Breast epithelium (tissue), 4 donors: ENCODE measurements around the gene EXOG. TPM values are rescaled to one million over a fixed set of nuclear protein-coding genes. Genes with fewer than 3 reads are reported as not detected.

Experiments used
- DNase-seq, 2 donors: peaks; one replicate each; pipeline ENCODE4 v3.0.0-alpha.2; 2019; ENCODE audit warnings: low spot score in 2 of 2
- H3K27ac ChIP-seq, 2 donors: fragments of 200-600 bp; sonication (generic) in 1 of 2; one replicate each; pipeline ENCODE4 v1.5.1; 2016 to 2019; ENCODE audit warnings: mild to moderate bottlenecking in 1 of 2
- H3K27me3 ChIP-seq, 2 donors: fragments of 200-600 bp; sonication (generic) in 1 of 2; one replicate each; pipeline versions ENCODE4 v1.5.1 to v1.6.0; 2017 to 2019; ENCODE audit warnings: control low read depth in 1 of 2, mild to moderate bottlenecking in 1 of 2
- H3K36me3 ChIP-seq: fragments of 200-600 bp; one replicate; pipeline ENCODE4 v1.5.1; 2019
- H3K4me1 ChIP-seq, 2 donors: fragments of 200-600 bp; sonication (generic); one replicate each; pipeline ENCODE4 v1.5.1; 2016 to 2019; ENCODE audit warnings: control low read depth in 1 of 2
- H3K4me3 ChIP-seq, 3 donors: fragments of 200-600 bp; sonication (generic); 1 replicate in 2 of 3; 2 replicates in 1 of 3; pipeline ENCODE4 v1.5.1; 2016 to 2019; ENCODE audit warnings: mild to moderate bottlenecking in 3 of 3, moderate library complexity in 2 of 3
- H3K9me3 ChIP-seq, 2 donors: fragments of 200-600 bp; sonication (generic) in 1 of 2; one replicate each; pipeline ENCODE4 v1.5.1; 2016 to 2019; ENCODE audit warnings: control low read depth in 1 of 2
- CTCF ChIP-seq, 3 donors: fragments of 450-650 bp; IDR thresholded peaks; one replicate each; pipeline ENCODE4 v1.5.1; 2016 to 2017; ENCODE audit warnings: antibody characterized with exemption in 3 of 3, mild to moderate bottlenecking in 3 of 3, moderate library complexity in 3 of 3
- POLR2A ChIP-seq: fragments of 450-650 bp; IDR thresholded peaks from one replicate; pipeline ENCODE4 v1.6.1; 2016; ENCODE audit warnings: antibody characterized with exemption, mild to moderate bottlenecking, moderate library complexity
- POLR2AphosphoS5 ChIP-seq, 3 donors: sonication (generic); formaldehyde crosslinking; IDR thresholded peaks; one replicate each; pipeline ENCODE4 v1.6.1; 2017; ENCODE audit warnings: antibody characterized with exemption in 3 of 3
- intact Hi-C: fragments of 100-400 bp; cut with DNase I; formaldehyde crosslinking; loops from one replicate; pipeline ENCODE4 v1.15.1; 2023; ENCODE audit warnings: low total_unique reads
- total RNA-seq, 3 donors: library from RNA; depleted of rRNA; stranded (reverse); fragments of >200 nt; gene quantifications; one replicate each; pipeline ENCODE4 v1.1.0, GENCODE V29; 2016

The EXOG gene
- total RNA-seq, 3 donors from 2014 or later = 7.5 to 10.2 (median 8.8) TPM

GRCh38 chr3:38488949-38489348 lies 7.2 kb upstream of the EXOG start:
- Histone ChIP-seq H3K4me3 (no peak overlapping the region), H3K27ac (no peak overlapping the region), H3K9me3 (no peaks in the 10 kb centered on the region), H3K27me3 (no peaks in the 10 kb centered on the region), H3K4me1 (no peaks in the 10 kb centered on the region), H3K36me3 (no peaks in the 10 kb centered on the region)
- TF ChIP-seq CTCF (IDR thresholded peaks at IDR 0.05) (no peak), POLR2AphosphoS5 (IDR thresholded peaks at IDR 0.05) (no peak), POLR2A (no peak)
- intact Hi-C loops = no loop called here
- DNase-seq = no peak

GRCh38 chr3:38489766-38490165 lies 6.4 kb upstream of the EXOG start:
- Histone ChIP-seq H3K4me1 (no peaks in the 10 kb centered on the region), H3K27ac (no peak overlapping the region)
- intact Hi-C loops = no loop called here

GRCh38 chr3:38490281-38491030 lies 5.7 kb upstream of the EXOG start:
- intact Hi-C loops = no loop called here
- H3K27me3 ChIP-seq = no peaks in the 10 kb centered on the region
- H3K4me1 ChIP-seq = no peaks in the 10 kb centered on the region
- H3K4me3 ChIP-seq = no peak overlapping the region
- TF ChIP-seq POLR2A (no peak), POLR2AphosphoS5 (IDR thresholded peaks at IDR 0.05) (no peak), CTCF (IDR thresholded peaks at IDR 0.05) (no peak)
- H3K27ac ChIP-seq = no peak overlapping the region
- H3K36me3 ChIP-seq = no peaks in the 10 kb centered on the region
- DNase-seq = no peak
- no peaks in the 10 kb centered on the region for H3K9me3 ChIP-seq

More at GRCh38 chr3:38489766-38490165, 6.4 kb upstream of the EXOG start:
- no peaks in the 10 kb centered on the region for H3K27me3 ChIP-seq
- H3K9me3 ChIP-seq = no peaks in the 10 kb centered on the region
- H3K4me3 ChIP-seq = no peak overlapping the region
- no peaks in the 10 kb centered on the region for H3K36me3 ChIP-seq
- TF ChIP-seq POLR2A (no peak), CTCF (IDR thresholded peaks at IDR 0.05) (no peak), POLR2AphosphoS5 (IDR thresholded peaks at IDR 0.05) (no peak)
- DNase-seq = no peak

DNA sequence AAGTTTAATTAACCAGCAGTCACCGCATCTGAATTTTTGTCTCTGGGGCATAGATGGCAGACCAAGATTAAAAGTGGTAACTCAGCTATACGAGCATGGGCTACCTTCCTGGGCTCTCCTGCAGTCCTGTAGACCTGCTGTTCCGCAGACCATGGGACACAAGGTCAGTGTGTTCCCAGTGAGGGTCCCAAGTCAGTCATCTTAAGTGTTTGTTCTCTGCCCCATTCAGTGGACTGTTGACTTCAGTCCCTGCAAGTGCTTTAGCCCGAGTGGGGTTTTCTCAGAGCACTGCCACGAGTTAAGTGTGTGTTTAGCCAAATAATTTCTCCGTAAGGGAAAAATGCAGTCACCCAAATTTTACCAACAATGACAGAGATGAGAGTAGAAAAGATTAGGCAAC lies 4.9 kb upstream of the EXOG start:
- intact Hi-C loops = no loop called here
- no peak for DNase-seq
- TF ChIP-seq POLR2AphosphoS5 (IDR thresholded peaks at IDR 0.05) (no peak), CTCF (IDR thresholded peaks at IDR 0.05) (no peak), POLR2A (no peak)
- no peaks in the 10 kb centered on the region for H3K27me3 ChIP-seq
- H3K27ac ChIP-seq = no peak overlapping the region
- H3K36me3 ChIP-seq = no peaks in the 10 kb centered on the region
- no peaks in the 10 kb centered on the region for H3K9me3 ChIP-seq
- H3K4me3 ChIP-seq = no peak overlapping the region
- no peaks in the 10 kb centered on the region for H3K4me1 ChIP-seq

- H3K4me3 ChIP-seq = no peak overlapping the region
- no peaks in the 10 kb centered on the region for H3K36me3 ChIP-seq
- H3K4me1 ChIP-seq = no peaks in the 10 kb centered on the region
- no peaks in the 10 kb centered on the region for H3K9me3 ChIP-seq
- intact Hi-C loops = loop anchor here (2.0 kb wide), 1 partner anchor 18 kb away; no protein-coding TSS in a partner anchor
- H3K27me3 ChIP-seq = no peaks in the 10 kb centered on the region
- H3K27ac ChIP-seq = no peak overlapping the region
- TF ChIP-seq POLR2AphosphoS5 (IDR thresholded peaks at IDR 0.05) = no peak
- TF ChIP-seq CTCF (IDR thresholded peaks at IDR 0.05) = no peak
- TF ChIP-seq POLR2A = no peak
- no peak for DNase-seq
These were observed 3.1 kb upstream of the EXOG start for GRCh38 chr3:38493031-38493430.
